ENCODE measurements around the gene MDM2. TPM values are rescaled to one million over a fixed set of nuclear protein-coding genes. Genes with fewer than 3 reads are reported as not detected.

Gene MDM2
- 97.1 and 101 TPM in 2 replicates for total RNA-seq (2022)
- percentile 92 among the genes with signal in this experiment for Bru-seq, nascent RNA
- percentile 96 among the genes with signal in this experiment for BruChase-seq, experiment 1, labeled RNA remaining after a 6-hour chase
- BruChase-seq, experiment 2, labeled RNA remaining after a 2-hour chase = percentile 96 among the genes with signal in this experiment
- long read RNA-seq, full-length matches to known transcripts = 2 of 6 reads
- long read RNA-seq, partial matches to known transcripts = 2 of 6 reads
- long read RNA-seq, other reads (novel, unspliced or antisense) = 2 of 6 reads

- intact Hi-C loops (cut with micrococcal nuclease; ENCODE audit: unreplicated experiment) = loop anchor here (5.0 kb wide), 1 partner anchor 60 kb away; the partner anchor contains the start of gene SLC35E3
- peak within 1 kb of the TSS; percentile 97 for H3K4me3 Mint-ChIP-seq (ENCODE audit: low read depth, unreplicated experiment)
- H3K27ac Mint-ChIP-seq (ENCODE audit: unreplicated experiment) = peak within 1 kb of the TSS; percentile 90
- no peaks in the 10 kb centered on the region for H3K9me3 Mint-ChIP-seq (ENCODE audit: low read depth, unreplicated experiment)
- BruUV-seq (replicated peaks) = no TSS peak
- peaks cover 41% of the 10 kb centered on the region for H3K36me3 Mint-ChIP-seq (ENCODE audit: insufficient read depth, unreplicated experiment)
- H3K4me1 Mint-ChIP-seq (ENCODE audit: low read depth, unreplicated experiment) = no peaks in the 10 kb centered on the region
- no peaks in the 10 kb centered on the region for H3K27me3 Mint-ChIP-seq (ENCODE audit: unreplicated experiment)
- TF ChIP-seq CTCF (IDR thresholded peaks at IDR 0.05; ENCODE audit: unreplicated experiment) = peak; percentile 78
- CTCF ChIA-PET = interaction anchor here (0.9 to 2.1 kb wide), 5 partner anchors 12 to 62 kb away, joined by 3 to 10 read pairs (median 6); partner anchors contain the start of gene SLC35E3
- DNase-seq = peak; percentile 98
Observed at GRCh38 chr12:68807576-68808387, at the start of gene MDM2. TSS of gene MDM2 (plus strand) at chr12:68808177. CDS start at chr12:68808478, 301 bp downstream.

GRCh38 chr12:68759852-68760251 lies 48.1 kb upstream of the MDM2 start:
- no peak overlapping the region for H3K4me3 Mint-ChIP-seq (ENCODE audit: low read depth, unreplicated experiment)
- intact Hi-C loops (cut with micrococcal nuclease; ENCODE audit: unreplicated experiment) = no loop called here
- H3K27ac Mint-ChIP-seq (ENCODE audit: unreplicated experiment) = no peak overlapping the region
- DNase-seq = no peak
- TF ChIP-seq CTCF (IDR thresholded peaks at IDR 0.05; ENCODE audit: unreplicated experiment) = no peak
- no peaks in the 10 kb centered on the region for H3K4me1 Mint-ChIP-seq (ENCODE audit: low read depth, unreplicated experiment)
- H3K36me3 Mint-ChIP-seq (ENCODE audit: insufficient read depth, unreplicated experiment) = no peaks in the 10 kb centered on the region
- no peaks in the 10 kb centered on the region for H3K9me3 Mint-ChIP-seq (ENCODE audit: low read depth, unreplicated experiment)
- CTCF ChIA-PET = no interaction called here
- no peaks in the 10 kb centered on the region for H3K27me3 Mint-ChIP-seq (ENCODE audit: unreplicated experiment)
- no TSS peak for BruUV-seq (replicated peaks)

GRCh38 chr12:68760806-68761441 lies 47.1 kb upstream of the MDM2 start:
- Mint-ChIP-seq H3K4me1 (ENCODE audit: low read depth, unreplicated experiment) (no peaks in the 10 kb centered on the region), H3K36me3 (ENCODE audit: insufficient read depth, unreplicated experiment) (no peaks in the 10 kb centered on the region), H3K4me3 (ENCODE audit: low read depth, unreplicated experiment) (no peak overlapping the region), H3K27me3 (ENCODE audit: unreplicated experiment) (no peaks in the 10 kb centered on the region), H3K27ac (ENCODE audit: unreplicated experiment) (no peak overlapping the region), H3K9me3 (ENCODE audit: low read depth, unreplicated experiment) (no peaks in the 10 kb centered on the region)
- intact Hi-C loops (cut with micrococcal nuclease; ENCODE audit: unreplicated experiment) = no loop called here
- BruUV-seq (replicated peaks) = no TSS peak
- no peak for TF ChIP-seq CTCF (IDR thresholded peaks at IDR 0.05; ENCODE audit: unreplicated experiment)
- no peak for DNase-seq
- CTCF ChIA-PET = no interaction called here

GRCh38 chr12:68761442-68761812 lies 46.5 kb upstream of the MDM2 start:
- intact Hi-C loops (cut with micrococcal nuclease; ENCODE audit: unreplicated experiment) = no loop called here
- no TSS peak for BruUV-seq (replicated peaks)
- no peak for TF ChIP-seq CTCF (IDR thresholded peaks at IDR 0.05; ENCODE audit: unreplicated experiment)
- DNase-seq = no peak
- no peak overlapping the region for H3K4me3 Mint-ChIP-seq (ENCODE audit: low read depth, unreplicated experiment)
- H3K4me1 Mint-ChIP-seq (ENCODE audit: low read depth, unreplicated experiment) = no peaks in the 10 kb centered on the region
- H3K9me3 Mint-ChIP-seq (ENCODE audit: low read depth, unreplicated experiment) = no peaks in the 10 kb centered on the region
- no peak overlapping the region for H3K27ac Mint-ChIP-seq (ENCODE audit: unreplicated experiment)
- H3K36me3 Mint-ChIP-seq (ENCODE audit: insufficient read depth, unreplicated experiment) = no peaks in the 10 kb centered on the region
- no peaks in the 10 kb centered on the region for H3K27me3 Mint-ChIP-seq (ENCODE audit: unreplicated experiment)
- CTCF ChIA-PET = no interaction called here
